IMR-90 (cell line): ENCODE results near the gene RIPOR2. TPM values are rescaled to one million over a fixed set of nuclear protein-coding genes. Genes with fewer than 3 reads are reported as not detected.

Experiments
- ATAC-seq: fragments of 200-7000 bp; cut with Tn5 transposase; 2 replicates; pipeline ENCODE4 v1.9.1; 2020; ENCODE audit warnings: low read depth, mild to moderate bottlenecking, moderate library complexity
- BruUV-seq: library from RNA; stranded (reverse); fragments of 400-500 nt; replicated peaks from 2 replicates; lab custom pipeline; 2021; lab: Mats Ljungman, UMichigan
- CTCF ChIA-PET: fragments of 300-600 bp; formaldehyde crosslinking; extraction: SDS; loops from one replicate; lab custom pipeline; 2021; ENCODE audit warnings: antibody characterized with exemption; lab: Yijun Ruan, JAX
- POLR2A ChIA-PET: fragments of 300-600 bp; sonication (Branson Sonifier 250); formaldehyde crosslinking; loops from one replicate; lab custom pipeline; 2022; ENCODE audit warnings: antibody characterized with exemption; ENCODE audit not compliant: unreplicated experiment; lab: Charles Lee
- DNase-seq: peaks from one replicate; pipeline ENCODE4 v3.0.0; 2013
- H2AFZ ChIP-seq: replicated peaks from 2 replicates; pipeline ENCODE3; 2013; ENCODE audit warnings: low read length, mild to moderate bottlenecking; ENCODE audit not compliant: poor library complexity
- H2AK5ac ChIP-seq: 2 replicates; pipeline ENCODE4 v1.6.1; 2013; ENCODE audit warnings: low read depth, low read length, inconsistent platforms
- H2AK9ac ChIP-seq: replicated peaks from 2 replicates; pipeline ENCODE3; 2013; ENCODE audit warnings: mild to moderate bottlenecking, low read depth, low read length, moderate library complexity; ENCODE audit not compliant: poor library complexity
- H2BK120ac ChIP-seq: 2 replicates; pipeline ENCODE4 v1.6.1; 2013; ENCODE audit warnings: low read depth, low read length, inconsistent platforms
- H2BK15ac ChIP-seq: 3 replicates; pipeline ENCODE4 v1.6.1; 2013; ENCODE audit warnings: low read depth, low read length, inconsistent platforms
- H2BK20ac ChIP-seq: 2 replicates; pipeline ENCODE4 v1.6.1; 2013; ENCODE audit warnings: low read depth, mild to moderate bottlenecking, inconsistent platforms, low read length, moderate library complexity
- H2BK5ac ChIP-seq: 2 replicates; pipeline ENCODE4 v1.6.1; 2013; ENCODE audit warnings: mild to moderate bottlenecking, low read depth, low read length, inconsistent platforms; ENCODE audit not compliant: poor library complexity, severe bottlenecking
- H3K14ac ChIP-seq: replicated peaks from 2 replicates; pipeline ENCODE4 v1.6.1; 2013; ENCODE audit warnings: low read depth, low read length, inconsistent platforms
- H3K18ac ChIP-seq: 2 replicates; pipeline ENCODE4 v1.6.1; 2013; ENCODE audit warnings: low read depth, low read length, control low read depth
- H3K23ac ChIP-seq: 2 replicates; pipeline ENCODE4 v1.6.1; 2013; ENCODE audit warnings: low read depth, low read length, inconsistent platforms
- H3K27ac ChIP-seq: 2 replicates; pipeline ENCODE4 v1.5.1; 2013; ENCODE audit warnings: mild to moderate bottlenecking, control low read depth, low read length; ENCODE audit not compliant: insufficient read depth
- H3K27me3 ChIP-seq: 2 replicates; pipeline ENCODE4 v1.6.1; 2013; ENCODE audit warnings: low read length; ENCODE audit not compliant: control insufficient read depth, insufficient read depth
- H3K36me3 ChIP-seq: 2 replicates; pipeline ENCODE4 v1.6.1; 2013; ENCODE audit warnings: low read length, mixed read lengths; ENCODE audit not compliant: control insufficient read depth, insufficient read depth
- H3K4ac ChIP-seq: 2 replicates; pipeline ENCODE4 v1.6.1; 2013; ENCODE audit warnings: low read depth, low read length, inconsistent platforms
- H3K4me1 ChIP-seq: 2 replicates; pipeline ENCODE4 v1.6.1; 2013; ENCODE audit warnings: low read length, mixed read lengths; ENCODE audit not compliant: control insufficient read depth, insufficient read depth
- H3K4me2 ChIP-seq: 2 replicates; pipeline ENCODE4 v1.6.1; 2013; ENCODE audit warnings: low read depth, mild to moderate bottlenecking, control low read depth, low read length, moderate library complexity
- H3K4me3 ChIP-seq: 2 replicates; pipeline ENCODE4 v1.5.1; 2013; ENCODE audit warnings: low read depth, mild to moderate bottlenecking, control low read depth, low read length, moderate library complexity; ENCODE audit not compliant: insufficient read depth
- H3K56ac ChIP-seq: 2 replicates; pipeline ENCODE4 v1.6.1; 2013; ENCODE audit warnings: low read length, inconsistent platforms; ENCODE audit not compliant: insufficient read depth; ENCODE audit errors: extremely low read depth
- H3K79me1 ChIP-seq, 2 experiments: 2 replicates each; pipeline ENCODE4 v1.6.1; 2013; ENCODE audit warnings: low read length in 2 of 2, inconsistent platforms in 1 of 2, low read depth in 1 of 2
- H3K9ac ChIP-seq: 2 replicates; pipeline ENCODE4 v1.6.1; 2013; ENCODE audit warnings: low read depth, low read length, control low read depth
- H3K9me1 ChIP-seq: 2 replicates; pipeline ENCODE4 v1.6.1; 2013; ENCODE audit warnings: low read length, inconsistent platforms; ENCODE audit not compliant: insufficient read depth
- H3K9me3 ChIP-seq: 2 replicates; pipeline ENCODE4 v1.6.1; 2013; ENCODE audit warnings: low read length; ENCODE audit not compliant: control insufficient read depth, insufficient read depth
- H4K20me1 ChIP-seq: 2 replicates; pipeline ENCODE4 v1.6.1; 2013; ENCODE audit warnings: low read length, inconsistent platforms; ENCODE audit not compliant: insufficient read depth
- H4K5ac ChIP-seq: 2 replicates; pipeline ENCODE4 v1.6.1; 2013; ENCODE audit warnings: mild to moderate bottlenecking, low read depth, low read length, control low read depth
- H4K8ac ChIP-seq, 2 experiments: 2 replicates each; pipeline ENCODE4 v1.6.1; 2013; ENCODE audit warnings: low read depth in 2 of 2, low read length in 2 of 2, control low read depth in 1 of 2, inconsistent platforms in 1 of 2
- H4K91ac ChIP-seq: 2 replicates; pipeline ENCODE4 v1.6.1; 2013; ENCODE audit warnings: low read depth, low read length, inconsistent platforms; ENCODE audit not compliant: insufficient read depth
- CHD1 ChIP-seq: IDR thresholded peaks from 2 replicates; pipeline ENCODE4 v1.6.1; 2012; ENCODE audit warnings: low read depth, low read length, improper control_type of control experiment
- FOS ChIP-seq: fragments of 150-350 bp; IDR thresholded peaks from 2 replicates; pipeline ENCODE4 v1.6.1; 2016; ENCODE audit warnings: low read depth, low read length
- NFE2L2 ChIP-seq: fragments of 150-350 bp; IDR thresholded peaks from 2 replicates; pipeline ENCODE4 v1.6.1; 2016; ENCODE audit warnings: low read depth, mild to moderate bottlenecking, low read length
- RAD21 ChIP-seq: IDR thresholded peaks from 2 replicates; pipeline ENCODE4 v1.6.1; 2012; ENCODE audit warnings: low read length, improper control_type of control experiment
- SMC3 ChIP-seq: fragments of 150-350 bp; IDR thresholded peaks from 2 replicates; pipeline ENCODE4 v1.6.1; 2016; ENCODE audit warnings: low read depth, mild to moderate bottlenecking, antibody characterized with exemption, low read length, moderate library complexity
- WGBS, 2 experiments: methylation state at CpG; one replicate each; pipeline versions ENCODE4 v1.1.5 to v1.1.7; 2013; ENCODE audit warnings: missing lambda C conversion rate in 2 of 2; ENCODE audit not compliant: insufficient read length in 1 of 2; ENCODE audit errors: extremely low coverage in 2 of 2; 5-methylcytosine and 5-hydroxymethylcytosine counted together
- dilution Hi-C: fragments of 300-500 bp; cut with HindIII; formaldehyde crosslinking; loops from one replicate; pipeline ENCODE4 v1.14.3; 2018; ENCODE audit warnings: low sequenced_read_pairs; ENCODE audit not compliant: unreplicated experiment
- in situ Hi-C: fragments of 300-500 bp; cut with MboI; formaldehyde crosslinking; loops from 3 replicates; pipeline ENCODE4 v1.14.3; 2019; ENCODE audit warnings: low sequenced_read_pairs, inconsistent platforms, mixed read lengths
- intact Hi-C: fragments of 100-400 bp; cut with micrococcal nuclease; formaldehyde crosslinking; loops from 2 replicates; pipeline ENCODE4 v1.10.0; 2022
- polyA plus RNA-seq, 3 experiments: library from polyadenylated mRNA; depleted of rRNA; stranded (reverse); fragments of >200 nt; gene quantifications; 2 replicates each; pipeline ENCODE4 v1.2.3, GENCODE V29; 2012; ENCODE audit warnings: low replicate concordance in 1 of 3
- total RNA-seq: library from RNA; depleted of rRNA; stranded (reverse); fragments of >200 nt; gene quantifications from 2 replicates; pipeline ENCODE4 v1.2.3, GENCODE V29; 2012

The RIPOR2 gene
- total and polyA plus RNA-seq, 2 of the 4 experiments (the other 2 are of a cell fraction), result 1.1 to 1.2 TPM

- DNase-seq, result no peak
- H2AK9ac ChIP-seq, result no peak overlapping the region
- no peak overlapping the region for H3K4ac ChIP-seq
- H3K18ac ChIP-seq, result no peak overlapping the region
- peaks cover 5% of the 10 kb centered on the region; the same call in 1 of the 2 replicates for H3K4me1 ChIP-seq
- H3K23ac ChIP-seq, result no peak overlapping the region
- H2AK5ac ChIP-seq, result no peak overlapping the region; the same call in 1 of the 2 replicates
- no CpG with 5 or more reads among the region's 6 CpGs for WGBS, 2 experiments
- no peak overlapping the region for H3K9ac ChIP-seq
- no peak overlapping the region for H2AFZ ChIP-seq
- H3K14ac ChIP-seq, result no peak overlapping the region
- POLR2A ChIA-PET, result no interaction called here
- H3K27ac ChIP-seq, result no peak overlapping the region
- H3K56ac ChIP-seq, result no peak overlapping the region
- no peaks in the 10 kb centered on the region for H3K9me3 ChIP-seq
- ATAC-seq, result no peak
- no peak overlapping the region for H2BK15ac ChIP-seq
- no peak overlapping the region for H4K91ac ChIP-seq
- no peaks in the 10 kb centered on the region for H4K20me1 ChIP-seq
- no peak overlapping the region for H2BK20ac ChIP-seq
- intact Hi-C loops, result no loop called here
- no TSS peak for BruUV-seq
- H3K27me3 ChIP-seq, result no peaks in the 10 kb centered on the region
- H2BK5ac ChIP-seq, result no peak overlapping the region
- H3K79me1 ChIP-seq, result peaks cover 6 to 7% of the 10 kb centered on the region in 2 experiments; a peak in 2 of 4 replicates
- no peak for TF ChIP-seq FOS
- no peak for TF ChIP-seq SMC3
- TF ChIP-seq CHD1, result no peak
- no peak for TF ChIP-seq NFE2L2
- no peak for TF ChIP-seq RAD21
- no peak overlapping the region for H4K5ac ChIP-seq
- no peak overlapping the region for H3K4me2 ChIP-seq
- H2BK120ac ChIP-seq, result no peak overlapping the region
- dilution Hi-C loops, result no loop called here
- H3K9me1 ChIP-seq, result no peaks in the 10 kb centered on the region
- H4K8ac ChIP-seq, result no peak overlapping the region
- CTCF ChIA-PET, result no interaction called here
- H3K4me3 ChIP-seq, result no peak overlapping the region
- in situ Hi-C loops, result no loop called here
- no peaks in the 10 kb centered on the region for H3K36me3 ChIP-seq
These were observed 38.6 kb downstream of the RIPOR2 start for GRCh38 chr6:24897186-24897585.
